Measurements from ENCODE around the gene LYPD8.

The LYPD8 gene

DNA sequence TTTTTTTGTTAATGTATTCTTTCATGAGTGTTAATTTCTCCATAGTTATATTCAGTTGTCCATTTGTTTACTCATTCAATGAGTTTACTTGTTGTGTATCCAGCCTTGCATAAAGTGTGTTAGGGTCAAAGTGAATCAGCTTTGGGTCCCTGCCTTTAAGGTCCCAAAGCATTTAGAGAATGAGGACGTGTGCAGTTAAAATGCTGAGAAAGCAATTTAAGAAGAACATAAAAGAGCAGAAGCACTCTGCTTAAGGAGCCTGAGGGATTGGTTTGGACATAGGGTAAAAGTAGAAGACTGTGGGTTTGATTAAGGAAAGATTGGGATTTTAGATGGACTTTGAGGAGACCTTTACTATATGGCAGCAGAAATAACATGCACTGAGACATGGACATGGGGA is 56.5 kb downstream of the LYPD8 start:
- DNase-seq (ENCODE audit: insufficient read length, low spot score) = no peak
- no peak for FAIRE-seq
- no peak for TF ChIP-seq POLR2A (IDR thresholded peaks at IDR 0.05; ENCODE audit: low read depth, low read length)

GRCh38 chr1:248697907-248698306 is 57.7 kb downstream of the LYPD8 start:
- FAIRE-seq (no peak), DNase-seq (ENCODE audit: insufficient read length, low spot score) (no peak)
- TF ChIP-seq POLR2A (IDR thresholded peaks at IDR 0.05; ENCODE audit: low read depth, low read length) = no peak

DNA sequence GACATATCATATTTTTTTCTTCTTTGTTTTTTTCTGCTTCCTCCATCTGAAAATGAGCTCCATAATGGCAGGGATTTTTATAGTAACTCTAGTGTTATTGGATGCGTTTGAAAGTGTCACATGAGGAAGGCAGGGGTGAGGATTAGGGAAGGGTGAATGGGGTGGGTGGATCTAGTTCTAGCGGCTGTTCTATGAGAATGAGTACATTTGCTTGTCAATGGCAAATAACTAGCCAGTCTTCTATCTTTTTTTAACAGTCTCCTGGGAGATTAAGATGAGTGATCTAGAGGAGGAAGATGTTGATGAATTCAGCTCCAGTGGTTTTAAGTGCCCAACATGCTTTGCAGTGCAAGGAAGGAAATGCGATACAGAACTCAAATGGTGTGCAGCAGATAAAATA is 58.8 kb downstream of the LYPD8 start:
- DNase-seq (ENCODE audit: insufficient read length, low spot score) = no peak
- FAIRE-seq = no peak
- no peak for TF ChIP-seq POLR2A (IDR thresholded peaks at IDR 0.05; ENCODE audit: low read depth, low read length)

DNA sequence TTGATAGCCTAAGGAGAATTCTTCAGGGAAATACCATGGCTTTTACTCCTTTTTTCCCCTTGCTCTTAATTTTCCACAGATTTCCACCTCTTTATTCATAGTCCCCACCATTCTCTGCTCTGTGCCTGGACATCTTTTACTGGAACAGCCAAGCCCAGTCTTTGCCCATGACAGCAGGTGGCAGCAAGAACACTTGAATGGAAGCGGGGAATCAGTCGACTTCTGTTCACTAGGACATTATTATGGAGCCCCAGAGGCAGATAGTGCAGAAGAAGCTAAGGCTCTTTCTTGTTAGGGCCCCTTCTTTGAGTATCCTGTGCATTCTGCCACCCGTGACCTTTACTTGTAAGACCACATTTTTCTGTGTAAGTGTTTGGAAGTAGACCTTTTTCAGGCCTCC is 59.3 kb downstream of the LYPD8 start:
- no peak for TF ChIP-seq POLR2A (IDR thresholded peaks at IDR 0.05; ENCODE audit: low read depth, low read length)
- FAIRE-seq (no peak), DNase-seq (ENCODE audit: insufficient read length, low spot score) (no peak)

DNA sequence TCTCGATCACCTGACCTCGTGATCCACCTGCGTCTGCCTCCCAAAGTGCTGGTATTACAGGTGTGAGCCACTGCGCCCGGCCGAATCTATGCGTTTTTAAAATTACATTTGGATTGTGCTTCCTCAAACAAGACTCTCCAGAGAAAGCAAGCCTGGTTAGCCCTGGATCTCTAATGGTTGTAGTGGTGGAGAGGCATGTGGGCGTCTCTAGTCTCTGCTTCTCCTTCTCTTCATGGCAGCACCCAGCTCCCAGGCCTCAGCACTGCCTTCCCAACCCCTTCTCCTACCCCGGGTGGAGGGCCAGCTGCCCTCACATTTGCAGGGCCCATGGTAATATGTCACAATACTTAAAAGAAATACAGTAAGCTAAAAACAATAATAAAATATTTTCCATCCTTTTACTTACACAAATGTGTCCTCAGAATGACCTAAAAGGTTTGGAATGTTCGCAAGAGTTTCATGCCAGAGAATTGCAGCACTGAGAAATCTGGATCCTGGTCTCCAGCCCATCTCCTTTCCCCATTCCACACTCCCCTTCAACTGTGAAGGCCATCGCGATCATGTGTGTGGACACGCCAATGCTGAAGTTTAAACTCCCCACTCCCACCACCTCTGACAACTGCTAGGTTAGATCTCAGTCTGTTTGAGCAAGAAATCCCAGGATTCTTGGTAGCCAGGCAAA is 60.0 kb downstream of the LYPD8 start:
- no peak for DNase-seq (ENCODE audit: insufficient read length, low spot score)
- FAIRE-seq = no peak
- TF ChIP-seq POLR2A (IDR thresholded peaks at IDR 0.05; ENCODE audit: low read depth, low read length) = no peak

- DNase-seq (ENCODE audit: insufficient read length, low spot score) (no peak), FAIRE-seq (no peak)
- no peak for TF ChIP-seq POLR2A (IDR thresholded peaks at IDR 0.05; ENCODE audit: low read depth, low read length)
Measured at GRCh38 chr1:248691567-248692155, 63.9 kb downstream of the LYPD8 start.

Data from H54 (cell line).